Measurements from ENCODE around the gene DNAI2. TPM values are rescaled to one million over a fixed set of nuclear protein-coding genes. Genes with fewer than 3 reads are reported as not detected.

Gene DNAI2
- total and polyA plus RNA-seq, 9 of the 15 experiments (the other 6 are each of a cell fraction or from before 2014, with no cell fraction given), result not detected

DNA sequence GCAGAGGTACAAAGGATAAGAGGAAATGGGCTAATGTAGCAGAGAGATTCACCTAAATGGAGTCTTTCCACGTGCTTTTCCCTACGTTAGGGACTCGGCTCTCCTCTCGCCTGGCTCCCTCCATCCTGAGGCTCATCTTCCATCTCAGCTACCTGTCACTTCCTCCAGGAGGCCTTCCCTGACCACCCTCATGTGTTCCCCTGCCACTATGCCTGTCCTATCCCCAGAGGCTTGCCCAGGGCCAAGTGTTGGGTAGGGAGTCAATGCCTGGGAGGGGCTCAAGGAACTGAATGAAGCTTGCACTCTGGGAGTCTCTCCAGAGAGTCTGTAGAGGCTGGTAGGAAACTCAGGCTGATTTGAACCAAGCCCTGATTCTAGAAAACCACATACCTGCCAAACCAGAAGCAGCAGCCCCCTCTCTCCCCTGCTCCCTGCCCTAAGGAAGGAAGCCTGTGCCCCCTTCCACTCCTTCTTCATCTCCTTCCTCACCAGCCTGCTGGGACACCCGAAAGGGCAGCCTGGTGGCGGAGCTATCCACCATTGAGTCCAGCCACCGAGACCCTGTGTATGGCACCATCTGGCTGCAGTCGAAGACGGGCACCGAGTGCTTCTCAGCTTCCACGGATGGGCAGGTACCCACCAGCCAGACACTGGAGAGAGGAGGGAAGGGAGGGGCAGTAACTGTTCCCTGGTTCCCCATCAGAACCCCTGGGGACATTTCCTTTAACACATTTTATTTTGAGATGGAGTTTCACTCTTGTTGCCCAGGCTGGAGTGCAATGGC lies 25.4 kb downstream of the DNAI2 start:
- H4K20me1 ChIP-seq (replicated peaks; ENCODE audit: control insufficient read depth, insufficient read depth, low read length), result no peaks in the 10 kb centered on the region
- H3K9me3 ChIP-seq (replicated peaks; ENCODE audit: control insufficient read depth, insufficient read depth, low read depth, low read length), result peaks cover 2% of the 10 kb centered on the region; the same call in 1 of the 2 replicates
- CTCF ChIA-PET (ENCODE audit: low intra/inter-chr PET ratio), result interaction anchor here (3.7 kb wide), 1 partner anchor 55 kb away, joined by 21 read pairs; no protein-coding TSS in a partner anchor
- no peak overlapping the region for H3K4me2 ChIP-seq (ENCODE audit: insufficient read depth, low read length)
- no peaks in the 10 kb centered on the region for H3K36me3 ChIP-seq (ENCODE audit: control insufficient read depth, insufficient read depth, low read length)
- DNase-seq (ENCODE audit: extremely low read depth in 1 of 4, low spot score in 3 of 4), result no peak
- 42% methylated on average over 8 of the region's 11 CpGs for WGBS (ENCODE audit: insufficient coverage, low coverage, missing lambda C conversion rate)
- no peak for ATAC-seq
- peak overlapping the region in 1 of 2 experiments; percentile 55; a peak in 1 of 4 replicates for H3K9ac ChIP-seq (ENCODE audit: insufficient read depth in 1 of 2, low read depth in 2 of 2, low read length in 2 of 2)
- no peak overlapping the region for H3K27ac ChIP-seq (ENCODE audit: extremely low read depth, low read depth, low read length)
- no peaks in the 10 kb centered on the region for H3K79me2 ChIP-seq (ENCODE audit: control insufficient read depth, insufficient read depth, low read length)
- H3K4me1 ChIP-seq (replicated peaks in 1 of 2; ENCODE audit: control insufficient read depth in 2 of 2, insufficient read depth in 2 of 2, low read length in 2 of 2), result peaks cover 14 to 21% of the 10 kb centered on the region in 2 experiments; a peak in 4 of 5 replicates
- no peaks in the 10 kb centered on the region for H3K27me3 ChIP-seq (ENCODE audit: control insufficient read depth in 2 of 2, insufficient read depth in 2 of 2, low read length in 2 of 2)
- no peaks in the 10 kb centered on the region for H3K9me1 ChIP-seq (ENCODE audit: control insufficient read depth, insufficient read depth, low read length)
- intact Hi-C loops (cut with micrococcal nuclease) (loop anchor here (5.0 kb wide), 1 partner anchor 303 kb away; no protein-coding TSS in a partner anchor), in situ Hi-C loops (cut with MboI) (loop anchor here (5.0 kb wide), 1 partner anchor 48 kb away; no protein-coding TSS in a partner anchor)
- H2AFZ ChIP-seq (ENCODE audit: low read depth, low read length), result peak overlapping the region; percentile 62
- POLR2A ChIA-PET, result interaction anchor here (0.6 to 1.7 kb wide), 3 partner anchors 12 to 61 kb away, joined by 3 read pairs; no protein-coding TSS in a partner anchor
- no TSS peak for BruUV-seq (replicated peaks)
- TF ChIP-seq GATAD2B (IDR thresholded peaks at IDR 0.05; ENCODE audit: borderline replicate concordance), result no peak
- TF ChIP-seq ZFP36 (IDR thresholded peaks at IDR 0.05; ENCODE audit: low read depth, low read length, partially characterized antibody), result peak; percentile 65
- no peak for FAIRE-seq
- H3K4me3 ChIP-seq, result no peak overlapping the region

DNA sequence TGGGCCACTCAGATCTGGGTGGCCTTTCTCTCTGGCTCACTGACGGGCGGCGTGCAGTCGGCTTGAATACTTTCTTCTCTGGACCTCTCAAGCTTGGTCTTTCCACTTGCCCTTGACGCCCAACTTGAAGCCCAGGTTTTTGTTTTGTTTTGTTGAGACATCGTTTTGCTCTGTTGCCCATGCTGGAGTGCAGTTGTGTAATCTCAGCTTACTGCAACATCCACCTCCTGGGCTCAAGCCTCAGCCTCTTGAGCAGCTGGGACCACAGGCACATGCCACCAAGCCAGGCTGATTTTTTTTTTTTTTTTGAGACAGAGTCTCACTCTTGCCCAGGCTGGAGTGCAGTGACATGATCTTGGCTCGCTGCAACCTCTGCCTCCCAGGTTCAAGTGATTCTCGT lies 29.3 kb downstream of the DNAI2 start:
- Histone ChIP-seq H3K4me2 (ENCODE audit: insufficient read depth, low read length) (no peak overlapping the region), H3K36me3 (ENCODE audit: control insufficient read depth, insufficient read depth, low read length) (no peaks in the 10 kb centered on the region), H3K9me3 (replicated peaks; ENCODE audit: control insufficient read depth, insufficient read depth, low read depth, low read length) (peaks cover 3% of the 10 kb centered on the region; the same call in 1 of the 2 replicates), H2AFZ (ENCODE audit: low read depth, low read length) (no peak overlapping the region), H3K4me1 (replicated peaks in 1 of 2; ENCODE audit: control insufficient read depth in 2 of 2, insufficient read depth in 2 of 2, low read length in 2 of 2) (peaks cover 3 to 7% of the 10 kb centered on the region in 2 experiments; a peak in 3 of 5 replicates), H3K79me2 (ENCODE audit: control insufficient read depth, insufficient read depth, low read length) (no peaks in the 10 kb centered on the region), H3K9me1 (ENCODE audit: control insufficient read depth, insufficient read depth, low read length) (no peaks in the 10 kb centered on the region), H3K4me3 (no peak overlapping the region), H3K9ac (ENCODE audit: insufficient read depth in 1 of 2, low read depth in 2 of 2, low read length in 2 of 2) (no peak overlapping the region; a peak in 1 of 4 replicates), H4K20me1 (replicated peaks; ENCODE audit: control insufficient read depth, insufficient read depth, low read length) (no peaks in the 10 kb centered on the region), H3K27ac (ENCODE audit: extremely low read depth, low read depth, low read length) (no peak overlapping the region), H3K27me3 (ENCODE audit: control insufficient read depth in 2 of 2, insufficient read depth in 2 of 2, low read length in 2 of 2) (no peaks in the 10 kb centered on the region)
- 3% methylated on average over 8 of the region's 8 CpGs for WGBS (ENCODE audit: insufficient coverage, low coverage, missing lambda C conversion rate)
- intact Hi-C loops (cut with micrococcal nuclease) (loop anchor here (5.0 kb wide), 1 partner anchor 299 kb away; no protein-coding TSS in a partner anchor), in situ Hi-C loops (cut with MboI) (loop anchor here (5.0 kb wide), 1 partner anchor 44 kb away; no protein-coding TSS in a partner anchor)
- ATAC-seq (no peak), FAIRE-seq (no peak), DNase-seq (ENCODE audit: extremely low read depth in 1 of 4, low spot score in 3 of 4) (no peak)
- BruUV-seq (replicated peaks), result no TSS peak
- POLR2A ChIA-PET, result interaction anchor here (0.5 to 1.4 kb wide), 3 partner anchors 16 to 274 kb away, joined by 3 to 4 read pairs (median 3); no protein-coding TSS in a partner anchor
- CTCF ChIA-PET (ENCODE audit: low intra/inter-chr PET ratio), result interaction anchor here (0.8 kb wide), 1 partner anchor 57 kb away, joined by 3 read pairs; no protein-coding TSS in a partner anchor

Data from K562 (cell line).